Activated CD8-positive, alpha-beta memory T cell treated with anti-CD3 and anti-CD28 coated beads, Interleukin-2, amount 50 U/mL, for 24 hours (primary cell): ENCODE measurements around the gene CDK19.

Experiments used
- DNase-seq: peaks from one replicate; pipeline ENCODE4 v3.0.0-alpha.2; 2020; ENCODE audit errors: extremely low read depth

Gene CDK19

GRCh38 chr6:110703010-110703905, 112.0 kb downstream of the CDK19 start:
- no peak for DNase-seq

GRCh38 chr6:110699780-110700179, 115.5 kb downstream of the CDK19 start:
- no peak for DNase-seq

GRCh38 chr6:110693994-110694393, 121.3 kb downstream of the CDK19 start:
- DNase-seq = no peak

- DNase-seq = no peak
These were observed 122.0 kb downstream of the CDK19 start for GRCh38 chr6:110693296-110693695.

GRCh38 chr6:110690916-110691315, 124.4 kb downstream of the CDK19 start:
- no peak for DNase-seq

GRCh38 chr6:110690106-110690654, 125.1 kb downstream of the CDK19 start:
- DNase-seq = no peak

GRCh38 chr6:110689275-110689935, 125.9 kb downstream of the CDK19 start:
- DNase-seq = no peak

GRCh38 chr6:110688661-110689268, 126.5 kb downstream of the CDK19 start:
- DNase-seq = no peak

- no peak for DNase-seq
These were observed 127.9 kb downstream of the CDK19 start for GRCh38 chr6:110687326-110687725.

GRCh38 chr6:110683241-110683640, 132.0 kb downstream of the CDK19 start:
- DNase-seq = no peak

GRCh38 chr6:110682460-110682853, 132.8 kb downstream of the CDK19 start:
- DNase-seq = peak; percentile 30

- no peak for DNase-seq
These were observed 133.5 kb downstream of the CDK19 start for GRCh38 chr6:110681543-110682459.

- no peak for DNase-seq
These were observed 138.9 kb downstream of the CDK19 start for GRCh38 chr6:110676396-110676795.

- DNase-seq = no peak
These were observed 141.2 kb downstream of the CDK19 start for GRCh38 chr6:110674096-110674495.

GRCh38 chr6:110672122-110672521, 143.1 kb downstream of the CDK19 start:
- no peak for DNase-seq

- no peak for DNase-seq
These were observed 143.8 kb downstream of the CDK19 start for GRCh38 chr6:110671447-110671846.

GRCh38 chr6:110665600-110665999, 149.7 kb downstream of the CDK19 start:
- DNase-seq = no peak

GRCh38 chr6:110664933-110665332, 150.3 kb downstream of the CDK19 start:
- DNase-seq = no peak

GRCh38 chr6:110662490-110663211, 152.6 kb downstream of the CDK19 start:
- no peak for DNase-seq

GRCh38 chr6:110661414-110661813, 153.9 kb downstream of the CDK19 start:
- DNase-seq = no peak
